Body of pancreas (tissue), 4 donors: ENCODE results near the gene ZNF30. TPM values are rescaled to one million over a fixed set of nuclear protein-coding genes. Genes with fewer than 3 reads are reported as not detected.

ENCODE experiments used
- ATAC-seq: fragments of 150-250 bp; one replicate; pipeline ENCODE4 v1.9.1; 2016
- DNase-seq, 4 donors: peaks; one replicate each; pipeline ENCODE4 v3.0.0-alpha.2; 2019
- H3K27ac ChIP-seq, 4 donors: fragments of 200-600 bp; sonication (generic); 1 replicate in 3 of 4; 2 replicates in 1 of 4; pipeline versions ENCODE4 v1.5.1 to v1.6.1; 2016 to 2019; ENCODE audit warnings: mild to moderate bottlenecking in 1 of 4, mixed read lengths in 1 of 4, moderate library complexity in 1 of 4
- H3K27me3 ChIP-seq, 2 donors: fragments of 200-600 bp; sonication (generic); one replicate each; pipeline ENCODE4 v1.6.0; 2016; ENCODE audit warnings: mild to moderate bottlenecking in 1 of 2
- H3K36me3 ChIP-seq, 2 donors: fragments of 200-600 bp; sonication (generic); replicated peaks in 1 of 2; 2 replicates each; pipeline ENCODE4 v1.5.1; 2016; ENCODE audit warnings: low read depth in 2 of 2; ENCODE audit not compliant: insufficient read depth in 1 of 2
- H3K4me1 ChIP-seq: fragments of 200-600 bp; sonication (generic); one replicate; pipeline ENCODE4 v1.6.0; 2016
- H3K4me3 ChIP-seq, 2 donors: fragments of 200-600 bp; sonication (generic); 1 replicate in 1 of 2; 2 replicates in 1 of 2; pipeline ENCODE4 v1.5.1; 2016 to 2019
- H3K9me3 ChIP-seq, 3 donors: fragments of 200-600 bp; sonication (generic); 1 replicate in 2 of 3; 2 replicates in 1 of 3; pipeline ENCODE4 v1.5.1; 2016
- CTCF ChIP-seq, 7 experiments: fragments of 450-650 bp in 4 of 7; fragments of 200-600 bp in 3 of 7; sonication (generic) in 3 of 7; IDR thresholded peaks; one replicate each; pipeline ENCODE4 v1.5.1; 2016 to 2019; ENCODE audit warnings: antibody characterized with exemption in 7 of 7
- POLR2A ChIP-seq, 3 donors: fragments of 450-650 bp; IDR thresholded peaks; one replicate each; pipeline ENCODE4 v1.6.1; 2016; ENCODE audit warnings: antibody characterized with exemption in 3 of 3, mild to moderate bottlenecking in 2 of 3
- WGBS, 2 donors: methylation state at CpG; one replicate each; pipeline ENCODE4 v1.1.5; 2017; 5-methylcytosine and 5-hydroxymethylcytosine counted together
- intact Hi-C: fragments of 100-400 bp; cut with DNase I; formaldehyde crosslinking; loops from one replicate; pipeline ENCODE4 v1.15.1; 2023
- total RNA-seq, 2 donors: library from RNA; depleted of rRNA; stranded (reverse); fragments of >200 nt; gene quantifications; one replicate each; pipeline ENCODE4 v1.1.0, GENCODE V29; 2016

ZNF30 gene
- total RNA-seq, 2 donors from 2014 or later = 0.66 to 2.6 TPM

DNA sequence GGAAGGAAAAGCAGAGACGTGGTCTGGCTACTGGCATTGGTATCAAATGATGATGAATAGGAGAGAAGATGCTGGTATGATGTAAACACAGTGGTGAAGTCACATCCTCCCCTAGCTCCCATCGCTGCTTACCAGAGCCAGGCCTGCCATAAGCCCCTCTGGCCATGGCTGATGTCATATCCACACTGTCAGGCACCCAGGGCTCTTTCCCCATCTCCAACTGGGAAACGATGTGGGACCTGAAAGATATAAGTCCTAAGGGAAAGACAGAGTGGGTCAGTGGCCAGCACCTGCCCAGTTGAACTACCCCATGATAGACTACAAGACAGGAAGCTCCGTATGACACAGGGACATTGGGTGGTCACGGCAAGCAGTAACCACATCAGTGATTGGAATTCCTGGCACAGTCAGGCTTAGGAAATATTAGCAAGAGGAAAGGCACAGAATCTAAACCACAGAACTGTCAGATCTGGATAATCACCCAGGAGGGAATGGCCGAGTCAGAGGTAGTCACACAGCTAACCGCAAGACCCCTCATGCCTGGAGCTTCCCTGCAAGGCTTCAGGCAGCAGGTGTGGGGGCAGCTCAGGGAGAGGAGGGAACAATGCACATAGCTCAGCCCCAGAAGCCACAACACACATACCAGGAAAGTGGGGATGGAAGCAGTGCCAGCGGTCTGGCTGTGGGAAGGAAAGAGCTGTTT lies 33.6 kb downstream of the ZNF30 start:
- Histone ChIP-seq H3K36me3 (peaks cover 22 to 26% of the 10 kb centered on the region in 2 donors), H3K27me3 (no peaks in the 10 kb centered on the region), H3K4me1 (peaks cover 24% of the 10 kb centered on the region), H3K27ac (no peak overlapping the region), H3K4me3 (no peak overlapping the region), H3K9me3 (peaks cover 0 to 40% (median 0%) of the 10 kb centered on the region in 3 donors)
- 92 to 98% methylated on average over 8 of the region's 8 CpGs for WGBS, 2 donors
- ATAC-seq (no peak), DNase-seq (no peak)
- TF ChIP-seq CTCF (IDR thresholded peaks at IDR 0.05) = no peak
- no peak for TF ChIP-seq POLR2A (IDR thresholded peaks at IDR 0.05)
- intact Hi-C loops = loop anchor here (5.0 kb wide), 1 partner anchor 67 kb away; no protein-coding TSS in a partner anchor

DNA sequence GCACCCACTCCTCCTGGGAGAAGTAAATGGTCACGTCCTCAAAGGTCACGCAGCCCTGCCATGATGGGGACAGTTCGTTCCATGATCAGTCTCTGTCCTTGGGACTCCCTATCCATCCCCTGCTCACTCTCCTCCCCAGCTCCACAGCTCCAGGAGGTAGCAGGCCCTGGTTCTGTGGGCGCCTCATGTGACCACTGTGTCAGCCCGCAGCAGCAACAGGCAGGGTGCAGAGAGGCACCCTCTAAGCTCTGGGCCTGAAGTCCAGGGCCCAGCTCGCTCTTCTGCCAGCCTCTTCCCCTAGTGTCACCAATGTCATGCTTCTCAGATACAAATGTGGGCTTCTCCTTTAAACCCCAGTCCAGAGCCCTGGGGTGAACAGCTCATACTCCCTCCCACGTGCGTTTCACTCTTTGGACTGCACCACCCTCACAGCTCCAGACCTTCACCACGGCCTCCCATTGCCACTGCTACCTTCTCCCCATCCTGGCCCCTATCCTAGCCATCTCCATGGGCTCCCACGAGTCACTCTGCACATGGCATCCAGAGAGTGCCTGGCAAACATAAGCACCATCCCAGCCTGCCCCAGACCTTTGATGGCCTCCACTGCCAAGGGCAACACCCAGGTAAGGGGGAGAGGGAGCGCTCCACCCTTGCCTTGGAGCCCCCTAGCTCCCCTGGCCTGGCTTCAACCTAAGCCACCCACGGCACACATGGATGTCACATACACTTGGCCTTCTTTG lies 34.4 kb downstream of the ZNF30 start:
- WGBS, 2 donors = 89 to 98% methylated on average over 10 to 12 of the region's 12 CpGs

GRCh38 chr19:34961775-34962686 lies 35.3 kb downstream of the ZNF30 start:
- peak; percentile 48 for ATAC-seq
- WGBS, 2 donors = 61 to 73% methylated on average over 5 of the region's 5 CpGs

More for the DNA sequence above, 34.4 kb downstream of the ZNF30 start:
- no peak for DNase-seq
- H3K27ac ChIP-seq = no peak overlapping the region
- intact Hi-C loops = loop anchor here (5.0 kb wide), 1 partner anchor 66 kb away; no protein-coding TSS in a partner anchor
- peaks cover 0 to 40% (median 0%) of the 10 kb centered on the region in 3 donors for H3K9me3 ChIP-seq
- ATAC-seq = no peak
- no peak for TF ChIP-seq CTCF (IDR thresholded peaks at IDR 0.05)
- no peak for TF ChIP-seq POLR2A (IDR thresholded peaks at IDR 0.05)
- peaks cover 24% of the 10 kb centered on the region for H3K4me1 ChIP-seq
- peaks cover 22 to 26% of the 10 kb centered on the region in 2 donors for H3K36me3 ChIP-seq
- H3K27me3 ChIP-seq = no peaks in the 10 kb centered on the region
- H3K4me3 ChIP-seq = no peak overlapping the region

More at GRCh38 chr19:34961775-34962686, 35.3 kb downstream of the ZNF30 start:
- H3K4me3 ChIP-seq = no peak overlapping the region
- H3K9me3 ChIP-seq = peaks cover 0 to 37% (median 0%) of the 10 kb centered on the region in 3 donors
- H3K27ac ChIP-seq = peak overlapping the region in 3 of 4 donors; percentile 51 to 57 (median 52)
- DNase-seq = peak in 2 of 4 donors; percentile 23 to 25
- no peaks in the 10 kb centered on the region for H3K27me3 ChIP-seq
- H3K36me3 ChIP-seq = peaks cover 22 to 26% of the 10 kb centered on the region in 2 donors
- peaks cover 24% of the 10 kb centered on the region for H3K4me1 ChIP-seq
- TF ChIP-seq CTCF (IDR thresholded peaks at IDR 0.05) (no peak), POLR2A (IDR thresholded peaks at IDR 0.05) (no peak)
- intact Hi-C loops = loop anchor here (5.0 kb wide), 1 partner anchor 65 kb away; no protein-coding TSS in a partner anchor
